ENCODE measurements around the gene FGF3. TPM values are rescaled to one million over a fixed set of nuclear protein-coding genes. Genes with fewer than 3 reads are reported as not detected.

FGF3 gene
- total and polyA plus RNA-seq, 2 experiments from 2014 or later, result 0.77 TPM; not detected in 1

GRCh38 chr11:69796063-69796462 is 23.2 kb downstream of the FGF3 start:
- no peak for DNase-seq (ENCODE audit: low read depth in 1 of 2, low spot score in 1 of 2)
- Histone ChIP-seq H3K27me3 (no peaks in the 10 kb centered on the region), H3K4me1 (ENCODE audit: low read depth) (no peaks in the 10 kb centered on the region), H3K27ac (peak overlapping the region; percentile 16), H3K36me3 (no peaks in the 10 kb centered on the region), H3K9me3 (ENCODE audit: low read depth) (no peaks in the 10 kb centered on the region), H3K4me3 (no peak overlapping the region)
- TF ChIP-seq CTCF (IDR thresholded peaks at IDR 0.05; ENCODE audit: low read depth, low read length), result no peak

GRCh38 chr11:69791276-69792180 is 27.7 kb downstream of the FGF3 start:
- no peaks in the 10 kb centered on the region for H3K27me3 ChIP-seq
- no peak for TF ChIP-seq CTCF (IDR thresholded peaks at IDR 0.05; ENCODE audit: low read depth, low read length)
- no peaks in the 10 kb centered on the region for H3K9me3 ChIP-seq (ENCODE audit: low read depth)
- DNase-seq (ENCODE audit: low read depth in 1 of 2, low spot score in 1 of 2), result peak in 1 of 2 donors; percentile 37
- no peak overlapping the region for H3K27ac ChIP-seq
- H3K4me1 ChIP-seq (ENCODE audit: low read depth), result no peaks in the 10 kb centered on the region
- no peak overlapping the region for H3K4me3 ChIP-seq
- no peaks in the 10 kb centered on the region for H3K36me3 ChIP-seq

GRCh38 chr11:69788956-69789355 is 30.3 kb downstream of the FGF3 start:
- H3K4me1 ChIP-seq (ENCODE audit: low read depth), result no peaks in the 10 kb centered on the region
- H3K4me3 ChIP-seq, result no peak overlapping the region
- DNase-seq (ENCODE audit: low read depth in 1 of 2, low spot score in 1 of 2), result no peak
- no peak overlapping the region for H3K27ac ChIP-seq
- H3K36me3 ChIP-seq, result no peaks in the 10 kb centered on the region
- no peaks in the 10 kb centered on the region for H3K9me3 ChIP-seq (ENCODE audit: low read depth)
- H3K27me3 ChIP-seq, result no peaks in the 10 kb centered on the region
- TF ChIP-seq CTCF (IDR thresholded peaks at IDR 0.05; ENCODE audit: low read depth, low read length), result no peak

GRCh38 chr11:69787906-69788305 is 31.3 kb downstream of the FGF3 start:
- no peaks in the 10 kb centered on the region for H3K9me3 ChIP-seq (ENCODE audit: low read depth)
- TF ChIP-seq CTCF (IDR thresholded peaks at IDR 0.05; ENCODE audit: low read depth, low read length), result no peak
- H3K27ac ChIP-seq, result no peak overlapping the region
- H3K27me3 ChIP-seq, result no peaks in the 10 kb centered on the region
- DNase-seq (ENCODE audit: low read depth in 1 of 2, low spot score in 1 of 2), result no peak
- H3K4me3 ChIP-seq, result no peak overlapping the region
- no peaks in the 10 kb centered on the region for H3K36me3 ChIP-seq
- H3K4me1 ChIP-seq (ENCODE audit: low read depth), result no peaks in the 10 kb centered on the region

GRCh38 chr11:69787457-69787856 is 31.8 kb downstream of the FGF3 start:
- Histone ChIP-seq H3K4me1 (ENCODE audit: low read depth) (no peaks in the 10 kb centered on the region), H3K27ac (no peak overlapping the region), H3K27me3 (no peaks in the 10 kb centered on the region), H3K36me3 (no peaks in the 10 kb centered on the region), H3K4me3 (no peak overlapping the region), H3K9me3 (ENCODE audit: low read depth) (no peaks in the 10 kb centered on the region)
- DNase-seq (ENCODE audit: low read depth in 1 of 2, low spot score in 1 of 2), result no peak
- TF ChIP-seq CTCF (IDR thresholded peaks at IDR 0.05; ENCODE audit: low read depth, low read length), result no peak

Data from cardiac muscle cell (in vitro differentiated cells and primary cell).